Measurements from ENCODE around the gene HK1.

DNA sequence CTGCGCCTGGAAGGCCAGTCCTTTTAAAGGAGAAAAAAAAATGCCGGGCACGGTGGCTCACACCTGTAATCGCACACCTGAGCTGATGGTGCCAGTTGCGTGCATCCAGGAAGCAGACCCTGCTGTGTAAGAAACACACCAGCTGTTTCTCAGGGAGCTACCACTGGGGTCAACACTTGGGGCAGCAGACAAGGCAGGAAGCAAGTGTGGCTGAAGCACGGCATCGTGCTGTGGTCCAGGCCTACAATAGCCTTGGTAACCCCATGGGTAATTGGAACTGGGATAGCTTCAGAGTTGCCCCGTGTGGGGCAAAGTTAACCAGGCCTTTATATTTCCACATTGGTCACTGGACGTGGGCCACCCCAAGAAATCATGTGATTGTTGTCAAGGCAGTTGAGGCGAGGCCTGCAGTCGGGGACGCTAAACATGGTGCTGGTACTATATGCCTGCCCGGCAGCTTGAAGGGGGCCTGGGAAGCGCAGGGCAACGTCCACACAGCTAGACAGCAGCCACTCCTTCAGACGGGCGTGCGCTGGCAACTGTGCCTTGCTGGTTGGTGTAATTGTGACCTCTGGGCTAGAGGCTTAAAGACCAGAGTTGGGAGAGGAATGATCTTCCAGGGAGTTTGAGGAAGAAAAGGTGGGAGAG lies 140.9 kb downstream of the HK1 start:
- no peak for TF ChIP-seq RARB (CRISPR knock-in tag; IDR thresholded peaks at IDR 0.05)
- no peak for TF ChIP-seq SNAI2 (CRISPR knock-in tag; IDR thresholded peaks at IDR 0.05)
- no peak for TF ChIP-seq ZFP3 (CRISPR knock-in tag; IDR thresholded peaks at IDR 0.05)
- TF ChIP-seq TOX (CRISPR knock-in tag; IDR thresholded peaks at IDR 0.05; ENCODE audit: borderline replicate concordance) = no peak
- no peak for TF ChIP-seq ZFP30 (CRISPR knock-in tag; IDR thresholded peaks at IDR 0.05)
